GM19351 (cell line): ENCODE data around the gene MBD2.
"Not testable (repeated sequence)": the region's sequence is repeated elsewhere in the genome, so short reads cannot be mapped to it uniquely, and the experiment has no call there.

Experiments used
- ATAC-seq: cut with Tn5 transposase; IDR thresholded peaks from one replicate; pipeline ENCODE4 v1.9.1; 2021; ENCODE audit warnings: mild to moderate bottlenecking, moderate library complexity; ENCODE audit not compliant: unreplicated experiment

MBD2 gene

GRCh38 chr18:54238173-54238936 is 13.9 kb upstream of the MBD2 start:
- no peak for ATAC-seq

- ATAC-seq, result no peak
Observed at GRCh38 chr18:54235871-54236270, 11.4 kb upstream of the MBD2 start.

GRCh38 chr18:54233747-54234146 is 9.3 kb upstream of the MBD2 start:
- ATAC-seq, result no peak

GRCh38 chr18:54233228-54233625 is 8.8 kb upstream of the MBD2 start:
- no peak for ATAC-seq

- no peak for ATAC-seq
Observed at GRCh38 chr18:54232485-54233227, 8.2 kb upstream of the MBD2 start.

- peak; percentile 61 for ATAC-seq
Observed at GRCh38 chr18:54229421-54230059, 5.1 kb upstream of the MBD2 start.

GRCh38 chr18:54228364-54228763 is 3.9 kb upstream of the MBD2 start:
- no peak for ATAC-seq

- peak; percentile 14 for ATAC-seq
Observed at GRCh38 chr18:54223568-54224241, 764 bp downstream of the MBD2 start.

GRCh38 chr18:54222922-54223567 is 1.4 kb downstream of the MBD2 start:
- ATAC-seq, result peak; percentile 30

GRCh38 chr18:54220406-54220805 is 4.1 kb downstream of the MBD2 start:
- no peak for ATAC-seq

GRCh38 chr18:54218803-54219202 is 5.7 kb downstream of the MBD2 start:
- ATAC-seq, result not testable (repeated sequence)

- ATAC-seq, result no peak
Observed at GRCh38 chr18:54218299-54218698, 6.2 kb downstream of the MBD2 start.

GRCh38 chr18:54217624-54218023 is 6.8 kb downstream of the MBD2 start:
- peak; percentile 54 for ATAC-seq

GRCh38 chr18:54215069-54215468 is 9.4 kb downstream of the MBD2 start:
- ATAC-seq, result no peak

GRCh38 chr18:54210463-54210862 is 14.0 kb downstream of the MBD2 start:
- ATAC-seq, result peak; percentile 44

- peak; percentile 77 for ATAC-seq
Observed at GRCh38 chr18:54209471-54210180, 14.8 kb downstream of the MBD2 start.

GRCh38 chr18:54206447-54206846 is 18.0 kb downstream of the MBD2 start:
- no peak for ATAC-seq

- no peak for ATAC-seq
Observed at GRCh38 chr18:54205959-54206358, 18.5 kb downstream of the MBD2 start.

GRCh38 chr18:54205448-54205847 is 19.0 kb downstream of the MBD2 start:
- not testable (repeated sequence) for ATAC-seq

GRCh38 chr18:54204883-54205282 is 19.6 kb downstream of the MBD2 start:
- no peak for ATAC-seq
